GM18873 (cell line): ENCODE results near the gene GAK.

Experiments
- ATAC-seq: cut with Tn5 transposase; IDR thresholded peaks from one replicate; pipeline ENCODE4 v1.9.1; 2021; ENCODE audit warnings: mild to moderate bottlenecking, moderate library complexity, moderate number of reproducible peaks; ENCODE audit not compliant: unreplicated experiment, low FRiP score

Gene GAK

DNA sequence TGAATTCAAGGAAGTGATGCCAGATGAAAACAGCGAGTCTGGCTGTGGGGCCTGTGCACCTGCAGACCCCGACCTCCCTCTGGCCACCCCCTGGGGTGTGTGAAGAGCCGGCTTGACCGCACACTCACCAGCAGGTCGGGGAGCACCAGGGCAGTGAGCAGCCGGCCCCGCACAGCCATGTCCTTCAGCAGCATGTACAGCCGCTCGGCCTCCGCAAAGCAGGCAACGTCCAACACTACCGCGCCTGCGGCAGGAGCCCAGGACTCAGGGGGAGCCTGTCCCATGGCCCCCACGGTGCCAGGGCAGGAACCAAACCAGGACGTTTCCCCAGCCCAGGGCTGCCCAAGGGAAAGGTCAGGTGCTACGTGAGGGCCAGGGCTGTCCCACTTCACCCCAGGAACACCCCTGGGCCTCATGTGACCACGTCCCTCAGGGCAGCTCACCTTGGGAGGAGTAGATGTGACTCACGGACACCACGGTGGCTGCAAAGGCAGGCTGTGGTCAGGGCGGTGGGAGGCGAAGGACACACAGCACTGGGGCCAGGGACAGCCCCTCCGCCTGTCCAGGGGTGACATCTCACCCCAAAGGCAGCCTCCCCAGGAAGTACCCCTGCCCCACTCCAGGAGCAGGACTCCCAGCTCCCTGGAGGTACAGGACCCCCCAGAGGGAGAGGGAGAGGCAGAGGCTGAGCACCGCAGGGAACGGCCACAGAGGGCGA lies 33.1 kb upstream of the GAK start:
- ATAC-seq = no peak

GRCh38 chr4:964346-965025 lies 32.4 kb upstream of the GAK start:
- ATAC-seq = no peak

GRCh38 chr4:963276-964225 lies 31.4 kb upstream of the GAK start:
- ATAC-seq = no peak

GRCh38 chr4:962231-963208 lies 30.4 kb upstream of the GAK start:
- ATAC-seq = no peak

GRCh38 chr4:961351-962230 lies 29.5 kb upstream of the GAK start:
- no peak for ATAC-seq

DNA sequence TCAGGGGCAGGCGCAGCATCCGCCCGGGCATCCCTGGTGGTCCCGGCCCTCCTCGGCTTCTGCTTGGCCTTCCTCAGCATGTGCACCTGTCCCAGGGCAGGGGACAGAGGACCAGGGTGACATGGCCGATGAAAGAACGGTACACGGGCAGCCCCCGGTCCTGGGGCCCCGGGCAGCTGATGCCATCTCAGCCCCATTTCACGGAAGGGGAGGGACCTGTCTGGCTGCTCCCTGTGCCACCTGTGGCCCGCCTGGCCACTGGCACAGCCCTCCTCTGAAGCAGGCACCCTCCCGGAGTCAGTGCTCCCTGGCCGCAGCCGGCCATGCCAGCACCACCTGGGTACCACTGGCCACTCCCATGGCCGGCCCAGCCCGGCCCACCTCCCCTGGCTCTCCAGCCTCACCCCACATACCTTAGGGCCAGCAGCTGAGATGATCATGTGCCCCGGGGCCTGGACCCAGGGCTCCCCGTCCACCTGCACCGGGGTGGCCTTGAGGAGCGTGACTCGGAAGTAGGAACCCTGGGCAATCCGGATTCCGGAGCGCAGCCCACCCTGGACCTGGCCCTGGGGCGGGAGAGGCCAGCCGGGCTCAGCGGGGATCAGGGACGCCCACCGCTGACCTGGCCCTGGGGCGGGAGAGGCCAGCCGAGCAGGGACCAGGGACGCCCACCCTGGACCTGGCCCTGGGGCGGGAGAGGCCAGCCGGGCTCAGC lies 28.7 kb upstream of the GAK start:
- ATAC-seq = no peak

DNA sequence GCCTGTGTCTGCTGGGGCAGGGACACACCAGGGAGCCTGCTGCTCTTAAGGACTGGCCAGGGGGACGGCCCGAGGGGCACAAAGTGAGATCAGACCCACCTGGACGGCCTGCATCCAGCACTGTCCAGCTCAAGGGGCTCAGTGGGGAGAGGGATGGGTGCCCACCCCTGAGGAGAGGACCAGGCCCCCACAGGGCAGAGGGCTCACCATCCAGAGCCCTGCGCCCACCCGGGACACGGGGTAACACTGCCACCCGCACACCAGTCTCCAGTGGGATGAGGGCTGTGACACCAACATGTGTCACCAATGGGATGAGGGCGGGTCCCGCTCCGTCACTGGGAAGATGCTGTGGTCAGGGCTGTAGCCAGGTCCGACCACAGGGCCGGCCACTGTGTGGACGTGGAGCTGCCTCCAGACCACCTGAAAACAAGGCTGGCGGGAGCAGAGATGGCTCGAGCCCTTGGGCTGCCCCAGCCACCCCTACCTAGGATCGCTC lies 28.1 kb upstream of the GAK start:
- no peak for ATAC-seq

DNA sequence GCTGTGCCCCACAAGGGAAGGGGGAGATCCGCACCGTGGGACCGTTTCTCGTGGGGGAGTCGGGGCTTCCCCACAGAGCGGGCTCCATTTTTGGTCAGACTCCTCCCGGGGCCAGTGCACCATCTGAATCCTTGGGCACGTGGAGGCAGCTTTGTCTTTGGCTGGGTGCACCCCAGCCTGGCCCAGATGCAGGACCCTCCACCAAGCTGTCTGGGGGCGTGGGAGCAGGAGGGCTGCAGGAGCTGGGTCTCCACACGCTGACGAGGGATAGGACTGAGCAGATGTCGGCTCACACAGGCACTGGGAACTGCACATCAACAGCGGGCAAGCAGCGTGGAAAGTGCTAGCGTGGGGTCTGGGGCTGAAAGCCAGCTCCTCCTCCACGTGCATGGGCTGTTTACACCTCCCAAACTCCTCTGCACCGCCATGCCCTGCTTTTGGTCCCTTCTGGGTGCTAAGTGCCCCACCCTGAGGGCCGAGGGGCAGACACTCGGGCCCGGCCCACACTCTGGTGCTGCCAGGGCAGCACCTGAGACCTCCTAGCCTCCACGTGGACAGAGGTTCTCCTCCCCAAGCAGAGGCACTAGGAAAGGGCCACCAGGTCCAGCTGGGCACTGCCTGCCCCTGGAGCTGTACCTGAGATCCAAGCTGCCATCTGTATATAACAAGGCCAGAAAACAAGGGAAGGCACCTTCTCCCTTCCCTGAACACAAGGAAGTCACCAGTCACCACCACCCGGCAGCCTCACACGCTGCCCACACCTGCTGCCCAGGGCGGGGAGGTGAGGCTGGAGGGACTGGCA lies 27.4 kb upstream of the GAK start:
- no peak for ATAC-seq

DNA sequence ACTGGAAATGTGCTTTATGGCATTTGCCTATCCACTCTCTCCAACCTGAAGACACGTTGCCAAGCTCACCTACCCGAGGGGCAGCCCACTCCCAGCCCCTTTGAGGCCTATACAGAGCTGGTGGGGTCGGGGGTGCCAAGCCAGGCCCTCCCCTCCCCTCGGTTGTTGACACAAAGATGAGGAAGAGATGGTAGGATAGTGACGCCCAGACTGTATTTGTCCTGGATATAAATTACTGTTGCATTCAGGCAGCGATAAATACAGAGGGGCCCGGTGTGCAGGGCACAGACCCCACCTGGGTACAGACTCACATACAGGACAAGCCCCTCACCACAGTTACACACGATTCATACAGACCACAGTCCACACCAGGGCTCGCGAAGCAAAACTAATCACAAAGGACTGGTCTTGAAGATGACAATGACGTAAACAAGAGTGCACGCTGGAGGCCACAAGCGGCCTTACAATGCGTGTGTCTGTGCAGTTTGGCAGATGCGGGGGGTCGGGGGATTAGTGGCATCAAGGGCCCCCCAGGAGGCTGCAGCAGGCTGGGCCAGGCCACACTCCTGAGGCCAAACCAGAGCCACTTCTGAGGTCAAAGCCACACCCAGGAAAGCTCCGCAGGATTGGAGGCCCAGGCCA lies 26.7 kb upstream of the GAK start:
- ATAC-seq = no peak

- no peak for ATAC-seq
Measured at GRCh38 chr4:958314-958665, 26.2 kb upstream of the GAK start.

- ATAC-seq = no peak
Measured at GRCh38 chr4:957581-958313, 25.6 kb upstream of the GAK start.

DNA sequence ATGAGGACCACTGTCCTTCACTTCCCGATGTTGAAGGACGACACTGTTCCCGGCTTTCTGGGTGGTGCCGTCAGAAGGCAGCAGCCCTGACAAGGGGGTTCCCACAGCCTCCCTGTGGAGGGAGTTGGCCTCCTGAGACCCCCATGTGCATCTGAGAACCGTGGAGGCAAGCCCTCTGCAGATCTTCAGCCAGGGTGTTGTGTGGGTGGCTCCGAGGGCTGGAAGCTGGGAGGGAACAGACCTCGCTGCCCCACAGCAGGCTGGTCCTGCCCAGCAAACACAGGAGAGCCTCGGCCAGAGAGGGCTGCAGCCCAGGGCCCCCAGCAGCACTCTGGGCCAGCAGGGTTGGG lies 25.1 kb upstream of the GAK start:
- ATAC-seq = no peak

DNA sequence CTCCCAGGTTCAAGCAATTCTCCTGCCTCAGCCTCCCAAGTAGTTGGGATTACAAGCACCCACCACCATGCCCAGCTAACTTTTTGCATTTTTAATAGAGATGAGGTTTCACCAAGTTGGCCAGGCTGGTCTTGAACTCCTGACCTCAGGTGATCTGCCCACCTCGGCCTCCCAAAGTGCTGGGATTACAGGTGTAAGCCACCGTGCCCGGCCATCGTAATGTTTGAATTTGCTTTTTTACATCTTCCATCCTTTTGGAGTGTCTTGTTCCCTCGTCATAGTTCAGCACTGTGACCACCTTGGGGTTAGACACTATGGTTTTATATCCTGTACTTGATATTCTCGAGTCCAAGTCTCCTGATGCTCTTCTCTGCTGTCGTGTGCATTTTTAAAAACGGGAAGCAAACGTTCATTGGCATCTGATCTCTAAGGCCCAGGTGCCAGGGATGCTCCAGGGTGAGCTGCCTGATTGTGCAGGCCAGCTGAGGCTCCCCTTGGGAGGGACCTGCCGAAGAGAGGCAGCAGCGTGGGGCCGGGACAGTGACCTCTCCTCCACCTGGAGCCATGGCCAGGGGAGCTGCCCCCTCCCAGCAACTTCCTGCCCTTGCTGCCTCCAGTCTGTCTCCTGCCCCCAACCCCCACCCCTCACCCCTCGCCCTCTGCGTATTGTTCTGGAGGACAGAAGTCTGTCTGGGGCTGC lies 24.6 kb upstream of the GAK start:
- ATAC-seq = no peak

- no peak for ATAC-seq
Measured at GRCh38 chr4:955931-956381, 23.8 kb upstream of the GAK start.

DNA sequence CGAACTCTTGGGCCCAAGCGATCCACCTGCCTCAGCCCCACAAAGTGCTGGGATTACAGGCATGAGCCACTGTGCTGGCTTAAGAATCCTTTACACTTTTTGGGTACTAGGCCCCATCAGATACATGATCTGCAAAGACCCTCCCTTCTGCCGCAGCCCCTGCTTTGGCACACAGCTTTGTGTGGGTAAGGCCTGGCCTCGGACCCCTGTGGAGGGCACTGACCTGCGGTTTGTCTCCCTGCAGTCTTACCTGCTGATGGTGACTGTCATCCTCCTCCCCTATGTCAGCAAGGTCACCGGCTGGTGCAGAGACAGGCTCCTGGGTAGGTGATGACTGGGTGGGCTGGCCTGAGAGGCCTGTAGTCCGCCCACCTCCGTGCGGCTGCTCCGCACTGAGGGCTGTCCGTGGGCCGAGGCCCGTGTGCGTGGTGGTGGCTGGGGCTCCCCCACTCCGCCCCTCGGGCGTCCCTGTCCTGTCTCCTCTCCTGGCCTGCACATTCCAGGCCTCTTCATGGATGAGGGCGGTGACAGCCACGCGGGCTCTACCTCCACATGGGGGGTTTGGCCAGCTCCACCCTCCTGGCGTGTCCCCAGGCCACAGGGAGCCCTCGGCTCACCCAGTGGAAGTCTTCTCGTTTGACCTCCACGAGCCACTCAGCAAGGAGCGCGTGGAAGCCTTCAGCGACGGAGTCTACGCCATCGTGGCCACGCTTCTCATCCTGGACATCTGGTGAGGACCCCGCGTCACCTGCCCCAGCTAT lies 23.2 kb upstream of the GAK start:
- no peak for ATAC-seq
